SJCRH30 (cell line): Measurements from ENCODE around the gene CHAD. TPM values are rescaled to one million over a fixed set of nuclear protein-coding genes. Genes with fewer than 3 reads are reported as not detected.

Source experiments
- DNase-seq, 2 experiments: peaks; one replicate each; pipeline ENCODE4 v3.0.0-alpha.2; 2015 to 2020
- H3K27ac ChIP-seq: fragments of 250-450 bp; sonication (Bioruptor Pico); 2 replicates; pipeline ENCODE4 v1.5.1; 2020; ENCODE audit warnings: mild to moderate bottlenecking, moderate library complexity
- H3K27me3 ChIP-seq: fragments of 250-450 bp; sonication (Bioruptor Pico); 2 replicates; pipeline ENCODE4 v1.5.1; 2020; ENCODE audit warnings: mild to moderate bottlenecking, moderate library complexity
- H3K36me3 ChIP-seq: fragments of 250-450 bp; sonication (Bioruptor Pico); 2 replicates; pipeline ENCODE4 v1.5.1; 2020; ENCODE audit warnings: mild to moderate bottlenecking, moderate library complexity
- H3K4me1 ChIP-seq: fragments of 250-450 bp; sonication (Bioruptor Pico); 2 replicates; pipeline ENCODE4 v1.5.1; 2020; ENCODE audit warnings: mild to moderate bottlenecking, moderate library complexity
- H3K4me3 ChIP-seq: fragments of 250-450 bp; sonication (Bioruptor Pico); 2 replicates; pipeline ENCODE4 v1.5.1; 2020; ENCODE audit warnings: mild to moderate bottlenecking, moderate library complexity
- H3K9me3 ChIP-seq: fragments of 250-450 bp; sonication (Bioruptor Pico); replicated peaks from 2 replicates; pipeline ENCODE4 v1.5.1; 2020; ENCODE audit warnings: mild to moderate bottlenecking, moderate library complexity
- total RNA-seq: library from RNA; depleted of rRNA; stranded (reverse); fragments of >200 nt; shearing (Covaris generic); gene quantifications from 2 replicates; pipeline ENCODE4 v1.2.3, GENCODE V29; 2014; rRNA removed

Gene CHAD
- total RNA-seq, result not detected in 2 replicates

DNA sequence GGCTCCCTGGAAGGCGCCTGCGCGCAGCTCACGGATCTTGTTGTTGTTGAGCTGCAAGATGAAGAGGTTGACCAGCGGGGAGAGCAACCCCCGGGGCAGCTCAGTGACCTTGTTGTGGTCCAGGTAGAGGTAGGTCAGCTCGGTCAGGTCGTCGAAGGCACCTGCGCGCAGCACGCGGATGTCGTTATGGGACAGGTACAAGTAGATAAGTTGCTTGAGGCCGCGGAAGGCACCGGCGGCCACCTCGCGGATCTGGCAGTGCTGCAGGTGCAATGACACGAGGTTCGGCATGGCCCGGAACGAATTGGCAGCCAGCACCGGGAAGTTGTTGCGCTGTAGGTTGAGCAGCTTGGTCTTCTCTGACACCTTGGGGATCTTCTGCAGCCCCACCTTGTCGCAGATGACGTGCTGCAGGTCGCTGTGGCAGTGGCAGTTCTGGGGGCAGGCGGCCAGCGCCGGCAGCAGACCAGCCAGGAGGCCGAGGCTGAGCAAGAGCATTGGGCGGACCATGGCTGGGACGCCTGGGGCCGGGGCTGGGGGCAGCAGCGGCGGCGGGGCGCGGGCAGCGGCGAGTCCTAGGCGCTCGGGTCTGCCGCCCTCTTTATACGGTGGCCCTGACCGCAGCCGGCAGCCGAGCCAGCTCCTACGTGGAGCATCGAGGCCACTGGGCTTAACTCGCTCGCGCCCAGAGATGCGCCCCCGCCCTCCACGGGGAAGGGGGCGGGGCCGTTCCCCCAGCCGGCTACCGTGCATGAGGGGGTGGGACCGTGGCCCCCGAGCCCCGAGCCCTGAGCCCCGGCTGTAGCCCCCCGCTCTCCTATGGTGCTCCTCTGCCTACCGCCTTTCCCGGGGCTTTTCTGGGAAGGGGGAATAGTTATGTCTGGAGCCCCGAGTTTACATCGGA is at the start of gene CHAD:
Gene CHAD (minus strand): TSS at position 577 of the 904 bp plus-strand sequence. CDS start 67 bp downstream, at position 510.
- Histone ChIP-seq H3K27me3 (no peaks in the 10 kb centered on the region), H3K9me3 (no peaks in the 10 kb centered on the region), H3K4me3 (peak within 1 kb of the TSS; percentile 2; the same call in 1 of the 2 replicates), H3K27ac (no peak within 1 kb of the TSS), H3K4me1 (no peaks in the 10 kb centered on the region), H3K36me3 (no peaks in the 10 kb centered on the region)
- no peak for DNase-seq

DNA sequence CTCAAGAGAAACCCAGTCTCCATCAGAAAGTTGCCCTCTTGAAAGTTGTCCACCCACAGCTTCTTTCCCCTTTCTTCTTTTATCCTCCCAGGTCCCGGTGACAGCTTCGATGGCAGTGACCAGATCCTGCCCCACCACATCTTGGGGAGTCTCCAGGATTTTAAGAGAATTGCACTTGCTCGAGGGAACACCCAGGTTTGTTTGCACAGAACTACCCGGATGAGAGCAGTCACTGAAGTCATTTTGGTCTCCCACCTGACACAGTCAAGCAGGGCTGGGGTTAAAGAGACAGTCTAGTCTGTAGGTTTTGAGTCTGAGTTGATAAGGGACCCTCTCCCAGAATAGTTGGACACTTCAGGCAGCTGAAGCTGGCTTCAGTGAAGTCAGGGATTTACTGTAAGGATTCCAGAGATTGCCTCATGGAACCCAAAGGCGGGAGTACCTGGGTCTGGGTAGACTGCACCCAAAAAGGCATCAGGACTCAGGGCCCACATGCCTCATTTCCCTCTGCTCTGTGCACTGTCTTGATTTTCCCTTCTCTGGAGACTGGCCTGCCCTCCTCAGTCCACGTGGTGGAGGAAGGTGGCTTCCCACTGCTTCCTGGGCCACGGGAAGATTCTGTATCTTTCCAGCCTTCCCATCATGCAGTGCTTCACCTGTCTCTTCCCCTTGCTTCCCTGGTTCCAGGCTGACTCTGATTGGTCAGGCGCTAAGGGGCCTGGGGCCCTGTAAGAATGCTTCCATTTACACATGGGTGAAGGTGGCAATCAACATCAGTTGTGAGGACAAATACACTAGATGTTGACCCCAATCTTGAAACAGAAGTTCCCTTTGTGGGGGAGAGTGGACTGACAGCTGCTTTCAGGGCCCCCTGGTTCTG is 49.1 kb upstream of the CHAD start:
- no peak for DNase-seq
- Histone ChIP-seq H3K27me3 (no peaks in the 10 kb centered on the region), H3K36me3 (no peaks in the 10 kb centered on the region), H3K27ac (no peak overlapping the region), H3K4me1 (peaks cover under 1% of the 10 kb centered on the region), H3K4me3 (no peak overlapping the region), H3K9me3 (no peaks in the 10 kb centered on the region)

GRCh38 chr17:50517011-50517410 is 48.3 kb upstream of the CHAD start:
- Histone ChIP-seq H3K27ac (no peak overlapping the region), H3K4me3 (no peak overlapping the region), H3K27me3 (no peaks in the 10 kb centered on the region), H3K36me3 (no peaks in the 10 kb centered on the region), H3K4me1 (no peaks in the 10 kb centered on the region), H3K9me3 (no peaks in the 10 kb centered on the region)
- no peak for DNase-seq

DNA sequence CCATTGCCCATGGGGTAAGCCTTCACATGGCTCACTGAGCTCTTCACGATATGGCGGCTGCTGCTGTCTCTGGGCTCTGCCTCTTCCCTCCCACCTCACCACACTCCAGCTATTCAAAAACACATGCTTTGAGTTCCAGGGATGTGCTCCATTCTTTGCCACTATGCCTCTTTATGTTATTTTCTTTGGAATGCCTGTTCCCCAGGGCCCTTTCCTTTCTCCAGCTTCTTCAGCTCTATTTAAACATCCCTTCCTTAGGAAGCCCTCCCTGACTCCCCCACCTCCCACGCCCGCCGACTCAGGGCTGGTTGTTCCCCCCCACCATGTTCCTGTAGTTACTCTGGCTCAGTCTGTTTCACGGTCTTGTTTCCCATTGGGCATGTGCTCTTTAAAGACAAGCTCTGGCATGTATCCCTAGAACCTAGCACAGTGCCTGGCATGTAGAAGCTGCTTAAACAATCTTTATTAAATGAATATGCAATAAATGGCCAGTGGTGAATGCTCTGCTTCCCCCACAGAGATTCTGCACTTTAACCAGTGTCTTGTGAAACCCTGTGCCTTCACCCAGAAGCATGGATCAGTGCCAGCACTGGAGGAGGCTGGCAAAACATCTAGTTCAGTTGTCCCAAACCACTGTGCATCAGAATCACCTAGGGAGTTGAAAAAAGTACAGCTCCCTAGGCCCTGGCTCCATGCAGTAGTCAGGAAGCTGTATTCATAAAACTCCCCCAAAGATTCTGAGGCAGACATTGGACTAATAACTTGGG is 46.4 kb upstream of the CHAD start:
- H3K4me3 ChIP-seq, result no peak overlapping the region
- no peaks in the 10 kb centered on the region for H3K4me1 ChIP-seq
- H3K9me3 ChIP-seq, result no peaks in the 10 kb centered on the region
- DNase-seq, result no peak
- no peaks in the 10 kb centered on the region for H3K36me3 ChIP-seq
- H3K27ac ChIP-seq, result no peak overlapping the region
- H3K27me3 ChIP-seq, result no peaks in the 10 kb centered on the region

- no peak overlapping the region for H3K4me3 ChIP-seq
- H3K9me3 ChIP-seq, result no peaks in the 10 kb centered on the region
- H3K4me1 ChIP-seq, result no peaks in the 10 kb centered on the region
- H3K27me3 ChIP-seq, result no peaks in the 10 kb centered on the region
- H3K27ac ChIP-seq, result no peak overlapping the region
- H3K36me3 ChIP-seq, result no peaks in the 10 kb centered on the region
- DNase-seq, result no peak
Measured at GRCh38 chr17:50514388-50514787, 45.7 kb upstream of the CHAD start.

- Histone ChIP-seq H3K4me3 (no peak overlapping the region), H3K9me3 (no peaks in the 10 kb centered on the region), H3K36me3 (no peaks in the 10 kb centered on the region), H3K4me1 (no peaks in the 10 kb centered on the region), H3K27ac (no peak overlapping the region), H3K27me3 (no peaks in the 10 kb centered on the region)
- no peak for DNase-seq
Measured at GRCh38 chr17:50513495-50513894, 44.8 kb upstream of the CHAD start.

GRCh38 chr17:50511058-50511457 is 42.4 kb upstream of the CHAD start:
- H3K9me3 ChIP-seq, result no peaks in the 10 kb centered on the region
- H3K4me3 ChIP-seq, result no peak overlapping the region
- H3K4me1 ChIP-seq, result no peaks in the 10 kb centered on the region
- no peaks in the 10 kb centered on the region for H3K27me3 ChIP-seq
- H3K27ac ChIP-seq, result no peak overlapping the region
- no peaks in the 10 kb centered on the region for H3K36me3 ChIP-seq
- no peak for DNase-seq

DNA sequence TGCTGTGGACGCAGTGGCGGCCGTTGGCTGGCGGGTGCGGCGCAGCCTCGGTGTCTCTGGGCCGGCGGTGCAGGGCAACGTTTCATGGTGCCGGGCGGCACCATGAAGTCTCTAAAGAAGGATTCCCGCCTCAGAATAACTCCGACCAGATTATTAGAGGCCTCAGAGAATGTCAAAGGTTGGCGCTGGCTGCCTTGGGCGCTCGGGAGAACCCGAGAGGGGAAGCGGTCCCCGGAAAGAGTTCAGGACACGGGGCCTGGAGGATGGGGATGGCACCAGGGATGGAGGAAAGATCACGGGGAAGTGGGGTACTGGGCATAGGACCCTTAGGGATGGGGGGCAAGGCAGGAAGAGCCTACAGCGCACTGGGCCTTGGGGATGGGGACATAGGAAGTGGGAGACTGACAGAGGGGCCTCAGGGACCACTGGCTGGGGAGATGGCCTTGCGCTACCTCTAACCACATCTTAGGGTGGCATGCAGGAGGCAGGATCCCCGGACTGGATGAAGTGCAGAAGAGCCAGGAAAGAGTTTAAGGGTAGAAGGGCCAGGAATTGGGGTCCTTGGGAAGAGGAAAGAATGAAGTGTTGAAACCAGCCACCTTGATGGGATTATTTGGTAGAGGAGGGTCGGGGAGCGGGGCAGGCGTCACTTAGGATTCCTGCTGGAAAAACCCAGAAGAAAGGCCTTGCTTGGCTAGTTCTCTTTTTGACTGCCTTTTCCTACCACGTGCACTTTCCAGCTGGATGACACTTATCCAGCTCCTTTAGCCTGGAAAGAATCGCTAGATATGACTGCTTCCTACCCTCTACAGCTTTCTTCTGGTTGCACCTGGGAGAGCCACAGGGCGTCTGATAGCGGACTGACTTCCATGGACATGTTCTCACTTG is 40.1 kb upstream of the CHAD start:
- H3K27ac ChIP-seq, result no peak overlapping the region
- H3K27me3 ChIP-seq, result no peaks in the 10 kb centered on the region
- no peaks in the 10 kb centered on the region for H3K9me3 ChIP-seq
- no peak for DNase-seq
- H3K4me1 ChIP-seq, result no peaks in the 10 kb centered on the region
- no peaks in the 10 kb centered on the region for H3K36me3 ChIP-seq
- no peak overlapping the region for H3K4me3 ChIP-seq

DNA sequence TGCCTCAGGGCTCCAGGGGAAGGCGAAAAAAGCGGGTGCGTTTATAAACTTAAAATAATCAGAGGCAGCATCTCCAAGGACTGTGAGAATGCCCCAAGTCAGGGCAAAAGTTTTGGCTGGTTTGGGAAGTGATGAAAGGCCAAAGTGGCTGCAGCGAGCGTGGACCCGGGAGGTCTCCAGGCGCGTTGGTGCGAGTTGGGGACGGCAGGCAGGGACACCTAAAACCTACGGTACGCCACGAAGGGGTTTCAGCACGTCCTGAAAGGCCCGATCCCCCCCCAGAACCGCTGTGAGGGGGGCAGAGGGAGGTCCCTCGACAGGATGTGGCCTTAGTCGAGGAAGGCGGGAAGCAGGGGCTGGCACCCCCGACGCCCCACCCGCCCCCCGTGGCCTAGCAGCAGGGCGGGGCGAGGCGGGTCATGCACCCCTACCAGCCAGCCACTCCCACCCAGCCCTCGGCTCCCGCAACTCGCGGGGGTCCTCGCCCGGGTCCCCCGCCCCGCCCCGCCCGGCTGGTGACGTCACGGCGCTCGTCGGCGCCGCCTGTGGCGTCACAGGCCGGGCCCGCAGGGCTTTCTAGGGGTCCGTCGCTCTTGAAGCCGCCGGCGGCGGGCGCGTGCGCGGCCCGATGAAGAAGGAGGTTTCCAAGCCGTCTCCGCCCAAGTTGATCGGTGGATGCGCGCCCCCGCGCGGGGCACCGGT is 39.3 kb upstream of the CHAD start, which contains the start of gene MYCBPAP:
Gene MYCBPAP (plus strand): TSS at position 569 of the 702 bp plus-strand sequence. CDS start 236 bp downstream, outside the sequence.
- no peaks in the 10 kb centered on the region for H3K4me1 ChIP-seq
- H3K27me3 ChIP-seq, result no peaks in the 10 kb centered on the region
- DNase-seq, result no peak
- no peak within 1 kb of the TSS for H3K4me3 ChIP-seq
- no peaks in the 10 kb centered on the region for H3K36me3 ChIP-seq
- H3K27ac ChIP-seq, result no peak within 1 kb of the TSS
- no peaks in the 10 kb centered on the region for H3K9me3 ChIP-seq

DNA sequence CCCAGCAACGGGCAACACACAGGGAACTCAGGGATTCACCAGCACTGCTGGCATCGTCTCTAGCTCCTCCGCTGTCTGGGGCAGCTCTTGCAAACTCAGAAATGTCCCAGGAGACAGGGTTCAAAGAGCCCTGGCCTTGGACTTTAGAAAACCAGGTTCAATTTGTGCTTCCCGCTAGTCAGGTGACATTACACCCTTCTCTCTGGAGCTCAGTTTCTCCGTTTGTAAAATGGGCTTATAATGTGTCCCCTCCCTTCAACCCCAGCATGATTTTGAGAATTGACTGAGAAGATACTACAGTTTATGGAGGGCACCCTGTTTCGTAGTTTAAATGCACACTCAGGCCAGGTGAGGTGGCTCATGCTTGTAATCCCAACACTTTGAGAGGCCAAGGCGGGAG is 37.6 kb upstream of the CHAD start:
- DNase-seq, result no peak

GRCh38 chr17:50505591-50506130 is 37.0 kb upstream of the CHAD start:
- no peaks in the 10 kb centered on the region for H3K36me3 ChIP-seq
- no peak overlapping the region for H3K4me3 ChIP-seq

More for the DNA sequence above, 37.6 kb upstream of the CHAD start:
- no peak overlapping the region for H3K4me3 ChIP-seq
- no peaks in the 10 kb centered on the region for H3K27me3 ChIP-seq
- no peaks in the 10 kb centered on the region for H3K4me1 ChIP-seq
- H3K36me3 ChIP-seq, result no peaks in the 10 kb centered on the region
- H3K9me3 ChIP-seq, result no peaks in the 10 kb centered on the region
- no peak overlapping the region for H3K27ac ChIP-seq

DNA sequence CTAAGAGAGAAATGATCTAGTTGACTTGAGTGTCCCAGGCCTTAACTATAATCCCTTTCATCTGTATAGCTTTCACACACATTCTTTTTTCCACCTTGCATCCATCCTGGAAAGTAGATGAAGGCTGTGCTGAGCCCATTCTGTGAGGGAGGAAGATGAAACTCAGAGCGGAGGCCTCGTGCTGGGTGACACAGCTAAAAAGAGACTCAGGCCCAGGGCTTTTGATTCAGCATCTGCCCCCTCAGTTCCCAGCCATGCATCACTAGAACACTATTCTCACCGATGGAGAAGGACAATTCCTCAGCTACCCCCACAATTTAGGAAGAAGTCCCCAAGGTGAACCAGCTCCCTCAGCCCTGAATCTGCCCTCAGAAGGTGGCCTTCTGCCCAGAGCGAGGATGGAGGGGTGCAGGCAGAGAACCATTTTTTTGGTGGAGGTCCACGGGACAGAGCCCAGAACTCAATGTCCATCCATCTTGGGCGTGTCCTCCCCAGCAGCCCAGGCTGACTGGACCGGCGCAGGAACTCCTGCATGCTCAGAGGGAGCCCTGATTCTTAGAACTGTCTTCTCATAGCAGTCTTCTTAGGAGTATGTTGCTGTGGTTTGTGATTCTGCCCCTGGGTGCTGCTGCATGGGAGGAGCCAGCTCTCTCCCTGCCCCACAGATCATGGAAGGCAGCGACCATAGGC is 33.8 kb upstream of the CHAD start:
- Histone ChIP-seq H3K4me3 (no peak overlapping the region), H3K27ac (no peak overlapping the region), H3K9me3 (no peaks in the 10 kb centered on the region), H3K27me3 (no peaks in the 10 kb centered on the region), H3K36me3 (no peaks in the 10 kb centered on the region), H3K4me1 (no peaks in the 10 kb centered on the region)
- no peak for DNase-seq

More at GRCh38 chr17:50505591-50506130, 37.0 kb upstream of the CHAD start:
- Histone ChIP-seq H3K27me3 (no peaks in the 10 kb centered on the region), H3K9me3 (no peaks in the 10 kb centered on the region), H3K27ac (no peak overlapping the region), H3K4me1 (no peaks in the 10 kb centered on the region)
- no peak for DNase-seq
